ENCODE results near the gene TBC1D22B.
"Not testable (repeated sequence)": the region's sequence is repeated elsewhere in the genome, so short reads cannot be mapped to it uniquely, and the experiment has no call there.

The TBC1D22B gene

DNA sequence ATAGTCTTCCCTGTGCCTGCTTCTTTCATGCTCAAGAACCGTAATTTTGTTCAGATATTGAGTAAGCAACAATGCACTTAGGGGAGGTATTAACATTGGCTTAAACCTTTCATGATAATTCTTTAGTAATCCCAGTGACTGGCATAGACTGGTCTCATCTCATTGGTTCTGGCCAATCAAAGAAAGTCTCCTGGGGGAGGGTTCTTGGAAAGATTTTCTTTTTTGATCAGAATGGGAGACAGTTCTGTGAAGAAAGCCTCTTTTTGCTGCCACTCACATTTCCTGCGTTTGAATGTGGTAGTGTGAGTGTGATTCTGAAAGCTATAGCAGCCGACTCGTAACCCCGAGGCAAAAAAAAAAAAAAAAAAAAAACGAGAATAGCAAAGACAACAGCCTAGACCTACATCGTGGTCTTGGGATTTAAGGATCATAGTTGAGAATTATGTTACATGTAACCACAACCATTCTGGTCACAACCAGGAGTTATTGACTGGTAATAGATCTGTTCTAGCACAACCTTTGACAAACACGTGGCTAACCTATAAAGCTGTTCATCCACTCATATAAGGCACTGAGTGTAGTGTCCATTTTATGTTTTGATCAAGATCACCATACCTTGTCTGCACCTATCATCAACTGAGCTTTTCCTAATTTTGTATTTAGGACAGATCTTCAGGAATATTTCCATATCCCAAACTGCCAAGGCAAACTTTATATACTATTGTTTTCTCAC lies 15.4 kb downstream of the TBC1D22B start:
- DNase-seq: no peak

DNA sequence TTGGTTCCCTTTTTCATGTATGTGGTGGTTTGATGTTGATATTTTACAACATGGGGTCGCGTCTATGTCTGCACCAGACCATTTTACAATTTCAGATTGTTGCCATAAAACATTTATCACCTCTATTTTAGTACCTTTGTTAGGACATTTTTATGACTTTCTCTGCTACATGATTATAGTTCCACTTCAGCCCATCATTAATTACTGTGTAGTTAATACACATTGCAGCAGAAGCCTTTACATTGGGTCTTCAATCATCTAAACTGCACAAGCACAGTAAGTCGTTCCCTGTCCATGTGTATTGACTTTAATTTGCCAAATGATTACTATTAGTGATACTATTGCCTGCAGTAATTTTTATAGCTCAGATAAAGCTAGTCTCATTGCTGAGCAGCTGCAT lies 16.1 kb downstream of the TBC1D22B start:
- no peak for DNase-seq

DNA sequence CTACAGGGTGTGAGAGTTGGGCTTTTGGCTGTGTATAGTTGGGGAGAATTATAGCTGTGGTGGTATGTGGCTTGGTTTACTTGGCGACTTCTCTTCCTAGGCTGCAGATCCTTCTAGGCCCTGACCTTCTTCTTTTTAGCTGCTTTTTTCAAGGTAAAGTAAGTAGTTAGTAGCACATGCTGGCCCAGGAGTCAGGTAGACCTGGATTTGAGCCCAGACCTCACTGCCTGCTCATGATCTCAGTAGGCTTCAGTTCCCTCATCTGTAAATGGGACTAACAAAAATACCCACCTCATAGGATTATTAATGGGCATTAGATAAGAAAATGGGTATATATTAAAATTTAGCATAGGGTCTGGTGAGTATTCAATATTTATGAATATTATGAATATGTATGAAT lies 17.8 kb downstream of the TBC1D22B start:
- DNase-seq: no peak

GRCh38 chr6:37277001-37277409 lies 19.4 kb downstream of the TBC1D22B start:
- no peak for DNase-seq

- no peak for DNase-seq
Measured at GRCh38 chr6:37279366-37280134, 22.0 kb downstream of the TBC1D22B start.

GRCh38 chr6:37280162-37280887 lies 22.8 kb downstream of the TBC1D22B start:
- no peak for DNase-seq

GRCh38 chr6:37282371-37282770 lies 24.8 kb downstream of the TBC1D22B start:
- DNase-seq: no peak

- DNase-seq: peak; percentile 73 to 89
Measured at GRCh38 chr6:37283268-37283667, 25.7 kb downstream of the TBC1D22B start.

DNA sequence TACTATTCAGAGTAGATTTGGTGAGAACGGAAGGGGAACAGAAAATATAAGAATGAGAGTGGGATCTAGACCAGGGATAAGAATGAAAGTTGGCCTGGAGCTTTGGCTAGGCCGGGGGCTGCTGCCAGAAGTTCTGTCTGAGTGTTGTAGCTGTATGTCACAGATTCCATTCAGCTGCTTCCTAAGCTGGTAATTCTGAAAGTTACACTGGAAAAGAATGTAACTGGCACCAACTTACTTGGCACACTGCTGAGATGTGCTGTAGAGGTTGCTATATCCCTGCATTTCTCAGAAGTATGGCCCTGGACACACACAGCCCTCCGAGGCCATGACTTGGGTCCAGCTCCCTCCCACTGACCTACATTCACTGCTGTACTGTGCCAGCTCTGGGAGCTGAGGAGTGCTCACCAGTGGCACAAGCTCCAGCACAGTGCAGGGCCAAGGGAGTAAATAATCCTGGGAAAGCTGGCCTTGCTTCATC lies 26.1 kb downstream of the TBC1D22B start:
- DNase-seq: peak; percentile 73 to 83

DNA sequence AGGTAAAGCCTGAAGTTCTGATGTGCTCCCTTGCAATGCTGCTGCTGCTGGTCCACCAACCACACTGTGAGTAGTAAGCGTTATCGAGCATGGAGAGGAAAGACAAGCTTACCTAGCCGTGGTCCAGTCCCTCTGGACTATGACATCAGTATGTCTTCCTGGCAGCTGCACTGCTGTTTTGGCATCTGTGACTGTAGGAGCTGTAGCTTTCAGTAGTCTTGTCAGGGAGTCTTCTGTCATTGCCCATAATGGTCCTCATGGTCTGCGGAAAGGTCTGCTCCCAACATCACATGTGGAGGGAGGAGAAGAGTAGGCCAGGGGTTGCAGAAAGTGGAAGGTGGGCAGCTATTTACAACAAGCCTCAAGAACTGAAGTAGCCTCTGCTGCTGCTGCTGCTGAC lies 27.2 kb downstream of the TBC1D22B start:
- DNase-seq: no peak

- DNase-seq: no peak
Measured at GRCh38 chr6:37285861-37286311, 28.3 kb downstream of the TBC1D22B start.

DNA sequence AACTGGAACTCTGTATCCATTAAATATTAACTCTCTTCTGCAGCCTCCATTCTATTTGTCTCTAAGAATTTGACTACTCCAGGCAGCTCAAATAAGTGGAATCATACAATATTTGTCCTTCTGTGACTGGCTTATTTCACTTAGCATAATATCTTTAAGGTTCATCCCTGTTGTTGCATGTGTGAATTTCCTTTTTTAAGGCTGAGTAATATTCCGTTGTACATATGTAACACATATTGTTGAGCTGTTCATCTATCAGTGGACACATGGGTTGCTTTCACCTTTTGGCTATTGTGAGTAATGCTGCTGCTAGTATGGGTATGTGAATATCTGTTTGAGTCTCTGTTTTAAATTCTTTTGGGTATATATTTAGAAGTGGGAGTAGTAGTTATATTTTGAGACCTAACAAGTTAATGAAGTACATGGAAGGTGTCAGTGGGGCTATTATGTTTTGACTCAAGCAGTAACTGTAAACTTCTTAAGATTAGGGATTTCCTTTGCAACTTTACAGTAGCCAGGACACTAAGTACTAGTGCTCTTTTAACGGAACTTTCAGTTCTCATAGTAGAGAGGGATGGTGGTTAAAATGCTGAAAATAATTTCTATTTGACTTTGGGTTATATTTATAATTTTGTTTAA lies 30.1 kb downstream of the TBC1D22B start:
- no peak for DNase-seq

DNA sequence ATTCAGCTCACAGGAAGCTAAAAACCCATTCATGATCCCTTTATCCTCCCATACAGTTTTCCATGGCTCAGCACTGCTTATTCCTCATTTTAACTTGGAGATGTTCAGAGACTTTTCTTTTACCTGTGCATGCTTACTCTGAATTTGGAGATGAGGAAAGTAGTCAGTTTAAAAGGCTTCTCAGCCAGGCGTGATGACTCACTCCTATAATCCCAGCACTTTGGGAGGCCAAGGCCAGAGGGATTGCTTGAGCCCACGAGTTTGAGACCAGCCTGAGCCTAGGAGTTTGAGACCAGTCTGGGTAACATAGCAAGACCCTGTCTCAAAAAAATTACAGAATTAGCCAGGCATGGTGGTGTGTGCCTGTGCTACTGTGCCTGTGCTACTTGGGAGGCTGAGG lies 30.7 kb downstream of the TBC1D22B start:
- DNase-seq: no peak

DNA sequence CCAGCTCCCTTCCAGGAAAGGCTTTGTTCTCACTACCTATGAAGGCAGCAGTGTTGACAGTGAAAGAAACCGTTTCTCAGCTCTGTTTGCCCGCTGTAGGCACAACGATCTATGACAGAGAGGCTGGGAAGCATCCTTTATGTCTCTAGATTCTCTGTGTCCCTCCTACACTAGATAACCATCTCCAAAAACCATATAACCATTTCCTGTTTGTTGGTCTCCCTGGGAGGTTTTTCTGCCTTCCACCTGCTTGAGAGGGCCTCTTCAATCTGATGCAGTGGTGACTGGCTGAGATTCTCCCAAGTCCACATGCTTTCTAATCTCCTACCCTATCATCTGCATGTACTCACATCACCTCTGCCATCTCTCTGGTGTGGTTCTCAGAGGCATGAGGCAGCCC lies 32.4 kb downstream of the TBC1D22B start:
- DNase-seq: no peak

DNA sequence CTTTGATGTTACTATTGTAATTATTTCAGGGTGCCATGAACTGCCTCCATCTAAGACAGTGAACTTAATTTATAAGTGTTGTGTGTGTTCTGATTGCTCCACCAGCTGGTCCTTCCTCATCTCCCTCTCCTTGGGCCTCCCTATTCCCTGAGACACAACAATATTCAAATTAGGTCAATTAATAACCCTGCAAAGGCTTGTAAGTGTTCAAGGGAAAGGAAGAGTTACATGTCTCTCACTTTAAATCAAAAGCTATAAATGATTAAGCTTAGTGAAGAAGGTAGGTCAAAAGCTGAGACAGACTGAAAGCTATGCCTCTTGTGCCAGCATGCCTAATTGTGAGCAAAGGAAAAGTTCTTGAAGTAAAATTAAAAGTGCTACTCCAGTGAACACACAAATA lies 35.9 kb downstream of the TBC1D22B start:
- DNase-seq: no peak

GRCh38 chr6:37297637-37298036 lies 40.1 kb downstream of the TBC1D22B start:
- DNase-seq: not testable (repeated sequence)

DNA sequence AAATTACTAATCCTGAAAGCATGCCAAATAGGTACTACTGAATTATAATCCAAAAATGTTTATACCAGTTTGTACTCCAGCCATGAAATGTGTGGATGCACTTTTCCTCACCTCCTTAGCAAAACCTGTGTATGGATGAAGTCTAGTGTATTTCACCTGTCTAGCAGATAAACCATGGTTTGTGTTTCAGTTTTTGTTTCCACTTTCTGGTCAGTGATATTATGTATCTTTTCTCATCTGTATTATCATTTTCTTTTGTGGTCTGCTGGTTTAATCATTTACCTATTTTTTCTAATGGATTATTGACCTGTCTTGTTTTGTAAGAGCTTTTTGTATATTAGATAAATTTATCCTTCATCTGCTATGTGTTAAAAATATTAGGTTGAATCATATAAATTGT lies 41.4 kb downstream of the TBC1D22B start:
- DNase-seq: no peak

DNA sequence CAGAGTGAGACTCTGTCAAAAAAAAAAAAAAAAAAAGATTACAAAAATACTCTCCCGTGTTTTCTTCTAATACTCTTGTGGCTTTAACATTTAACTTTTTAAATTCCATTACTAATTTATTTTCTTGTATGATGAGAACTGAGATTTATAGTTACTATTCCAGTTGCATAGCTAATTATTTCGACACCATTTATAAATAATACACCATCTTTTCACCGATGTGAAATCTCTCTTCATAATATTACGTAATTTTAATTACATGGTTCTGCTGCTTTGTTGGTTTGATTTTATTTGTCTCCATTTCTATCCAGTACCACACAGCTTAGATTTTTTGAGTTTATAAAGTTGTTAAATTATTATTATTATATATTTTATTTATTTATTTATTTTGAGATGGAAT lies 42.4 kb downstream of the TBC1D22B start:
- DNase-seq: no peak

DNA sequence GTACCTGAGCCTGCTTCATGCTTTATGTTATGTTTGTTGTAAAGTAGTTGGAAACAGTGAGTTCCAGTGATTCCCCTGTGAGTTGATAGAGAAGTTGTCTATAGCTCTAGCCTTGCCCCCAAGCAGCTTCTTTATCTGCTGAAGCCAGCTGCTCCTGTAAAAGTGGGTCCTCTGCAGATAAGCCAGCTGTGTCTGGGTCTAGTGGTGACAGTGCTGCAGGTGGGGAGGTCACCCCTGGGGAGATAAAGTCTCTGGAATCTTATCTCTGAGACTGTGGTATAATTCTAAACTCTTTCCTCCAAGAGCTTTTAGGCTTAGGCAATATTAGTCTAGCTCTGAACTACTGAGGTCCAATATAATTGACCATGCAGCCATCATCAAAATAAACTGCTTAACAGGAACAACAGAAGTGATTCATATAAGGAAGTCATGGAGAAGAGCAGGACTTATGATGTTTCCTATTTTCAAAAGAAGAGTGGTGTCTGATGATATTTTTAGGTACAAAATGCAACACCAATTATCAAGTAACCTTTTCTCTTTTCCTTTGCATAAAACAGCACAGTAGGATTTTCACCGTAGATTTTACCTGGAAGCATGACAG lies 44.6 kb downstream of the TBC1D22B start:
- no peak for DNase-seq

- DNase-seq: no peak
Measured at GRCh38 chr6:37303091-37303660, 45.6 kb downstream of the TBC1D22B start.

GRCh38 chr6:37303891-37304503 lies 46.4 kb downstream of the TBC1D22B start:
- DNase-seq: peak in 1 of 2 experiments; percentile 59

DNA sequence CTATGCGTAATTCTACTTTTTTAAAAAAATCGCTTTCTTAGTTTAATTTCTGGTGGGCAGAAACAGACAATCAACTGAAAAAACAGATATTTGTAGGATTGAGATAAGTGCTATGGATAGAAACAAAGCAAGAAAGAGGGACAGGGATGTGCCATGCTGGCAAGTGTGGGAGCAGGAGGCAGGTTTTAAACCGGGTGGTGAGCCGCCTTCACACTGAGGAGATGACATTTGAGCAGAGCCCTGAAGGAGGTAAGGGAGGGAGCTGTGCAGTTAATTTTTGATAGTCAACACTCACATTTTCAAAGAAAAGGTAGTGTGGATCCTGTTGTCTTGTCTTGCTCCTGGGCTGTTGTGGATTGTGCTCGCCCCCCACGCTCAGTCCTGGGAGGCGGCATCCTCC lies 47.2 kb downstream of the TBC1D22B start:
- DNase-seq: no peak
